ENCODE data around the gene SLC26A11. TPM values are rescaled to one million over a fixed set of nuclear protein-coding genes. Genes with fewer than 3 reads are reported as not detected.

The SLC26A11 gene
- total and polyA plus RNA-seq, 2 of the 13 experiments (the other 11 are each of a cell fraction or from before 2014, with no cell fraction given): 8.7 to 13.2 TPM

GRCh38 chr17:80261159-80261894 is 41.1 kb downstream of the SLC26A11 start (continued):
- TF ChIP-seq ZNF850 (CRISPR knock-in tag; conservative IDR thresholded peaks at IDR 0.05): no peak
- peak; percentile 91 for TF ChIP-seq HOXA3 (CRISPR knock-in tag; IDR thresholded peaks at IDR 0.05)
- no peak for TF ChIP-seq FOSL1 (CRISPR knock-in tag; IDR thresholded peaks at IDR 0.05; ENCODE audit: borderline replicate concordance)
- TF ChIP-seq ADNP (CRISPR knock-in tag; IDR thresholded peaks at IDR 0.05): no peak; the same call in 1 of the 2 replicates
- peak; percentile 92 for TF ChIP-seq PHF5A (CRISPR knock-in tag; IDR thresholded peaks at IDR 0.05; ENCODE audit: low read depth, unreplicated experiment)
- TF ChIP-seq DMAP1 (CRISPR knock-in tag; IDR thresholded peaks at IDR 0.05): peak; percentile 92
- TF ChIP-seq FOXA3 (CRISPR knock-in tag; IDR thresholded peaks at IDR 0.05): peak; percentile 100
- TF ChIP-seq, protein P1, sequence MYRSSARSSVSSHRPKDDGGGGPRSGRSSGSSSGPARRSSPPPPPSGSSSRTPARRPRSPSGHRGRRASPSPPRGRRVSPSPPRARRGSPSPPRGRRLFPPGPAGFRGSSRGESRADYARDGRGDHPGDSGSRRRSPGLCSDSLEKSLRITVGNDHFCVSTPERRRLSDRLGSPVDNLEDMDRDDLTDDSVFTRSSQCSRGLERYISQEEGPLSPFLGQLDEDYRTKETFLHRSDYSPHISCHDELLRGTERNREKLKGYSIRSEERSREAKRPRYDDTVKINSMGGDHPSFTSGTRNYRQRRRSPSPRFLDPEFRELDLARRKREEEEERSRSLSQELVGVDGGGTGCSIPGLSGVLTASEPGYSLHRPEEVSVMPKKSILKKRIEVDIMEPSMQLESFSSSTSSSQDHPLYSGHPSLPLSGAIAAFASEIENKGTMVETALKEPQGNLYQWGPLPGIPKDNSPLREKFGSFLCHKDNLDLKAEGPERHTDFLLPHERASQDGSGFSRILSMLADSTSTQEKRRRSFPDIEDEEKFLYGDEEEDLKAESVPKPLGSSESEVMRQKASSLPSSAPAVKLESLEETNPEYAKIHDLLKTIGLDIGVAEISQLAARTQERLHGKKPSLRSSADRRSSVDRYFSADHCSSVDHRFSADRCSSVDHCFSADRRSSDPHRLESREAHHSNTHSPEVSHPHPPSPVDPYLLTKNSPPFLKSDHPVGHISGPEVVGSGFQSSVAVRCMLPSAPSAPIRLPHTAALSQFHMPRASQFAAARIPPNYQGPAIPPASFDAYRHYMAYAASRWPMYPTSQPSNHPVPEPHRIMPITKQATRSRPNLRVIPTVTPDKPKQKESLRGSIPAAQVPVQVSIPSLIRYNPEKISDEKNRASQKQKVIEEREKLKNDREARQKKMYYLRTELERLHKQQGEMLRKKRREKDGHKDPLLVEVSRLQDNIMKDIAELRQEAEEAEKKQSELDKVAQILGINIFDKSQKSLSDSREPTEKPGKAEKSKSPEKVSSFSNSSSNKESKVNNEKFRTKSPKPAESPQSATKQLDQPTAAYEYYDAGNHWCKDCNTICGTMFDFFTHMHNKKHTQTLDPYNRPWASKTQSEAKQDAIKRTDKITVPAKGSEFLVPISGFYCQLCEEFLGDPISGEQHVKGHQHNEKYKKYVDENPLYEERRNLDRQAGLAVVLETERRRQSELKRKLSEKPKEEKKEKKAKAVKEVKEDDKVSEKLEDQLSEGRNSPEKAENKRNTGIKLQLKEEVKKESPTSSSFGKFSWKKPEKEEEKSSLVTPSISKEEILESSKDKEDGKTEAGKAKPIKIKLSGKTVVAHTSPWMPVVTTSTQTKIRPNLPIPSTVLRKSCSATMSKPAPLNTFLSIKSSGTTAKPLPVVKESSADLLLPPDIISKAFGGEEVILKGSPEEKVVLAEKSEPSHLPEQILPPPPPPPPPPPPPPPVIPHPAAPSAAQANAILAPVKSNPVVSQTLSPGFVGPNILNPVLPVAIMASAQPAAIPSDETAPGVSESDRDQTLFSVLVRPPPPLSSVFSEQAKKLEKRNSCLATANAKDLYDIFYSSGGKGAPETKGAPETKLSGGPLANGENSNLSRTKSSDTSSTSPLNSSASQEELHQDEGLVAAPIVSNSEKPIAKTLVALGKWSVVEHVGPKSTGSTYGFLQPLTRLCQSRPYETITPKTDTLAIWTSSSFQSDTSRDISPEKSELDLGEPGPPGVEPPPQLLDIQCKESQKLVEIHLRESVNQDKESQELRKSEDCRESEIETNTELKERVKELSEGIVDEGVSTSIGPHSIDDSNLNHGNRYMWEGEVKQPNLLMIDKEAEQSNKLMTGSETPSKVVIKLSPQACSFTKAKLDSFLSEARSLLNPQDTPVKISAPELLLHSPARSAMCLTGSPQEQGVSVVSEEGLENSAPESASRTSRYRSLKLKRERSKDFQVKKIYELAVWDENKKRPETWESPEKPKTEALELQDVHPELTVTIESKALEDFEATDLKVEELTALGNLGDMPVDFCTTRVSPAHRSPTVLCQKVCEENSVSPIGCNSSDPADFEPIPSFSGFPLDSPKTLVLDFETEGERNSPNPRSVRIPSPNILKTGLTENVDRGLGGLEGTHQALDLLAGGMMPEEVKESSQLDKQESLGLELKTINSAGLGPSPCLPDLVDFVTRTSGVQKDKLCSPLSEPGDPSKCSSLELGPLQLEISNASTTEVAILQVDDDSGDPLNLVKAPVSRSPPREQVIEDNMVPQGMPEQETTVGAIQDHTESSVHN (CRISPR knock-in tag; IDR thresholded peaks at IDR 0.05): peak; percentile 92
- TF ChIP-seq HNRNPUL1 (IDR thresholded peaks at IDR 0.05; ENCODE audit: low read depth, low read length): no peak
- TF ChIP-seq ZNF124 (CRISPR knock-in tag; IDR thresholded peaks at IDR 0.05): peak; percentile 87; the same call in 1 of the 2 replicates
- TF ChIP-seq, protein P2, sequence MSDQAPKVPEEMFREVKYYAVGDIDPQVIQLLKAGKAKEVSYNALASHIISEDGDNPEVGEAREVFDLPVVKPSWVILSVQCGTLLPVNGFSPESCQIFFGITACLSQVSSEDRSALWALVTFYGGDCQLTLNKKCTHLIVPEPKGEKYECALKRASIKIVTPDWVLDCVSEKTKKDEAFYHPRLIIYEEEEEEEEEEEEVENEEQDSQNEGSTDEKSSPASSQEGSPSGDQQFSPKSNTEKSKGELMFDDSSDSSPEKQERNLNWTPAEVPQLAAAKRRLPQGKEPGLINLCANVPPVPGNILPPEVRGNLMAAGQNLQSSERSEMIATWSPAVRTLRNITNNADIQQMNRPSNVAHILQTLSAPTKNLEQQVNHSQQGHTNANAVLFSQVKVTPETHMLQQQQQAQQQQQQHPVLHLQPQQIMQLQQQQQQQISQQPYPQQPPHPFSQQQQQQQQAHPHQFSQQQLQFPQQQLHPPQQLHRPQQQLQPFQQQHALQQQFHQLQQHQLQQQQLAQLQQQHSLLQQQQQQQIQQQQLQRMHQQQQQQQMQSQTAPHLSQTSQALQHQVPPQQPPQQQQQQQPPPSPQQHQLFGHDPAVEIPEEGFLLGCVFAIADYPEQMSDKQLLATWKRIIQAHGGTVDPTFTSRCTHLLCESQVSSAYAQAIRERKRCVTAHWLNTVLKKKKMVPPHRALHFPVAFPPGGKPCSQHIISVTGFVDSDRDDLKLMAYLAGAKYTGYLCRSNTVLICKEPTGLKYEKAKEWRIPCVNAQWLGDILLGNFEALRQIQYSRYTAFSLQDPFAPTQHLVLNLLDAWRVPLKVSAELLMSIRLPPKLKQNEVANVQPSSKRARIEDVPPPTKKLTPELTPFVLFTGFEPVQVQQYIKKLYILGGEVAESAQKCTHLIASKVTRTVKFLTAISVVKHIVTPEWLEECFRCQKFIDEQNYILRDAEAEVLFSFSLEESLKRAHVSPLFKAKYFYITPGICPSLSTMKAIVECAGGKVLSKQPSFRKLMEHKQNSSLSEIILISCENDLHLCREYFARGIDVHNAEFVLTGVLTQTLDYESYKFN (CRISPR knock-in tag; conservative IDR thresholded peaks at IDR 0.05): peak; percentile 95
- TF ChIP-seq ZBTB1 (CRISPR knock-in tag; IDR thresholded peaks at IDR 0.05; ENCODE audit: borderline replicate concordance): peak; percentile 25; the same call in 1 of the 2 replicates
- TF ChIP-seq KAT8 (CRISPR knock-in tag; IDR thresholded peaks at IDR 0.05): peak; percentile 91
- no peak for TF ChIP-seq SRF (IDR thresholded peaks at IDR 0.05; ENCODE audit: low read depth, low read length)

Data from HepG2 (cell line).